ENCODE measurements around the gene WASF2. TPM values are rescaled to one million over a fixed set of nuclear protein-coding genes. Genes with fewer than 3 reads are reported as not detected.

The WASF2 gene
- total RNA-seq, 2 experiments from 2014 or later: 108 to 111 TPM

DNA sequence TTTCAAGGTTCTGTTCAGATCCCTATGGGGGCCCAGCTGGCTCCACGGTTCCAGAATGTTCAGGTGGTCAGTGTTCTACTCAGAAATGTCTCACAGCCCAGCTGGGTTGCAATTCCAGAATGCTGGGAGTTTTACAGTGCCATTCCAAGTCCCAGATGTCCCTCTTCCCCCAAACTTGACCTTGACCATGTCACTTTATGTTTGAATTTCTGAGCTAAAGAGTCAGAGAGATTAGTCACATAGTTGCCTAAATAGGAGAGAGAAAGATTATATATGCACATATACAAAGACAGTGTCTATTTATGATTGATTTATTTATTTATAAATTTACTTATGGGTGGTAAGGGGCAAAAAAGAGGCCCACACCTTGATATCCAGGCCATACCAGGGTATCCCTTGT is 95.0 kb downstream of the WASF2 start:
- no peak for TF ChIP-seq CTCF (IDR thresholded peaks at IDR 0.05)
- Mint-ChIP-seq H3K9me3 (no peaks in the 10 kb centered on the region), H3K4me3 (no peak overlapping the region), H3K4me1 (ENCODE audit: low read depth) (peaks cover 17% of the 10 kb centered on the region), H3K36me3 (ENCODE audit: low read depth) (no peaks in the 10 kb centered on the region), H3K27me3 (no peaks in the 10 kb centered on the region), H3K27ac (no peak overlapping the region)
- ATAC-seq (no peak), DNase-seq (no peak)
- intact Hi-C loops (cut with micrococcal nuclease): loop anchor here (2.0 to 10.0 kb wide), 4 partner anchors 50 to 270 kb away; partner anchors contain the start of gene SYTL1
- ChIA-PET CTCF (interaction anchor here (0.8 to 12.1 kb wide), 36 partner anchors 8 to 350 kb away, joined by 3 to 293 read pairs (median 6); partner anchors contain the start of genes AHDC1, CD164L2, MAP3K6 and SYTL1), POLR2A (interaction anchor here (1.3 to 1.7 kb wide), 5 partner anchors 71 to 268 kb away, joined by 3 to 5 read pairs (median 3); no protein-coding TSS in a partner anchor)

GRCh38 chr1:27394282-27394658 is 95.7 kb downstream of the WASF2 start:
- H3K27me3 Mint-ChIP-seq: no peaks in the 10 kb centered on the region
- intact Hi-C loops (cut with micrococcal nuclease): loop anchor here (2.0 to 10.0 kb wide), 4 partner anchors 49 to 271 kb away; partner anchors contain the start of gene SYTL1
- CTCF ChIA-PET: interaction anchor here (0.8 to 12.1 kb wide), 26 partner anchors 9 to 268 kb away, joined by 3 to 293 read pairs (median 7); partner anchors contain the start of genes AHDC1, CD164L2, MAP3K6 and SYTL1
- H3K36me3 Mint-ChIP-seq (ENCODE audit: low read depth): no peaks in the 10 kb centered on the region
- H3K27ac Mint-ChIP-seq: no peak overlapping the region
- TF ChIP-seq CTCF (IDR thresholded peaks at IDR 0.05): no peak
- POLR2A ChIA-PET: interaction anchor here (1.3 to 1.7 kb wide), 4 partner anchors 71 to 268 kb away, joined by 3 to 5 read pairs (median 3); no protein-coding TSS in a partner anchor
- peak overlapping the region; percentile 43 for H3K4me3 Mint-ChIP-seq
- no peak for ATAC-seq
- no peak for DNase-seq
- no peaks in the 10 kb centered on the region for H3K9me3 Mint-ChIP-seq
- H3K4me1 Mint-ChIP-seq (ENCODE audit: low read depth): peaks cover 17% of the 10 kb centered on the region

DNA sequence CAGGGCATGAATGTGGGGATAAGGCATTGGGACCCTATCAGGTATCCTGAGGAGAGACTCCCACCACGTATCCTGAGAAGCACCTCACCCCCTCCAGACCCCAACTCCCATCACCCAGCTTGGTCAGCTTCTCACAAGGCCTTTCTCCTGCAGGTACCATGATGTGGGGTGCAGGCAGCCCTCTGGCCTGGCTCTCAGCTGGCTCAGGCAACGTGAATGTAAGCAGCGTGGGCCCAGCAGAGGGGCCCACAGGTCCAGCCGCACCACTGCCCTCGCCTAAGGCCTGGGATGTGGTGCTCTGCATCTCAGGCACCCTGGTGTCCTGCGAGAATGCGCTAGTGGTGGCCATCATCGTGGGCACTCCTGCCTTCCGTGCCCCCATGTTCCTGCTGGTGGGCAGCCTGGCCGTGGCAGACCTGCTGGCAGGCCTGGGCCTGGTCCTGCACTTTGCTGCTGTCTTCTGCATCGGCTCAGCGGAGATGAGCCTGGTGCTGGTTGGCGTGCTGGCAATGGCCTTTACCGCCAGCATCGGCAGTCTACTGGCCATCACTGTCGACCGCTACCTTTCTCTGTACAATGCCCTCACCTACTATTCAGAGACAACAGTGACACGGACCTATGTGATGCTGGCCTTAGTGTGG is 96.2 kb downstream of the WASF2 start:
- no peak for ATAC-seq
- no peaks in the 10 kb centered on the region for H3K27me3 Mint-ChIP-seq
- no peaks in the 10 kb centered on the region for H3K36me3 Mint-ChIP-seq (ENCODE audit: low read depth)
- intact Hi-C loops (cut with micrococcal nuclease): loop anchor here (2.0 to 10.0 kb wide), 4 partner anchors 49 to 271 kb away; partner anchors contain the start of gene SYTL1
- POLR2A ChIA-PET: no interaction called here
- no peak for DNase-seq
- CTCF ChIA-PET: interaction anchor here (0.7 to 12.1 kb wide), 11 partner anchors 23 to 269 kb away, joined by 3 to 293 read pairs (median 7); partner anchors contain the start of genes AHDC1, MAP3K6 and WASF2
- H3K27ac Mint-ChIP-seq: no peak overlapping the region
- no peaks in the 10 kb centered on the region for H3K9me3 Mint-ChIP-seq
- peaks cover 17% of the 10 kb centered on the region for H3K4me1 Mint-ChIP-seq (ENCODE audit: low read depth)
- peak overlapping the region; percentile 65 for H3K4me3 Mint-ChIP-seq
- TF ChIP-seq CTCF (IDR thresholded peaks at IDR 0.05): no peak

- ChIA-PET CTCF (interaction anchor here (0.7 to 12.1 kb wide), 8 partner anchors 23 to 214 kb away, joined by 3 to 293 read pairs (median 5); partner anchors contain the start of genes AHDC1 and WASF2), POLR2A (interaction anchor here (0.5 to 1.3 kb wide), 2 partner anchors 92 to 148 kb away, joined by 3 read pairs; no protein-coding TSS in a partner anchor)
- no peak for DNase-seq
- H3K4me1 Mint-ChIP-seq (ENCODE audit: low read depth): peaks cover 17% of the 10 kb centered on the region
- no peaks in the 10 kb centered on the region for H3K36me3 Mint-ChIP-seq (ENCODE audit: low read depth)
- peak overlapping the region; percentile 55 for H3K27ac Mint-ChIP-seq
- ATAC-seq: no peak
- intact Hi-C loops (cut with micrococcal nuclease): loop anchor here (5.0 to 10.0 kb wide), 3 partner anchors 48 to 272 kb away; partner anchors contain the start of gene SYTL1
- no peaks in the 10 kb centered on the region for H3K27me3 Mint-ChIP-seq
- no peaks in the 10 kb centered on the region for H3K9me3 Mint-ChIP-seq
- peak; percentile 29 for TF ChIP-seq CTCF (IDR thresholded peaks at IDR 0.05)
- peak overlapping the region; percentile 65 for H3K4me3 Mint-ChIP-seq
Observed at GRCh38 chr1:27392778-27393635, 97.0 kb downstream of the WASF2 start.

Data from activated CD8-positive, alpha-beta T cell treated with anti-CD3 and anti-CD28 coated beads for 36 hours (primary cell).